ENCODE measurements around the gene TPD52L1.
A peak's percentile ranks its signal among the peaks of the same experiment; 100 is the strongest.

Gene TPD52L1

GRCh38 chr6:125138083-125138482 lies 15.5 kb upstream of the TPD52L1 start:
- Histone ChIP-seq H3K9me3 (ENCODE audit: control insufficient read depth in 1 of 2, low read length in 2 of 2) (no peaks in the 10 kb centered on the region), H3K4me3 (ENCODE audit: low read depth in 1 of 2, low read length in 2 of 2) (no peak overlapping the region), H3K27me3 (ENCODE audit: control insufficient read depth in 1 of 2, insufficient read depth in 2 of 2, low read length in 2 of 2) (no peaks in the 10 kb centered on the region), H3K27ac (ENCODE audit: low read depth, low read length) (no peak overlapping the region), H3K9ac (ENCODE audit: low read depth in 1 of 2, low read length in 2 of 2) (no peak overlapping the region), H3K36me3 (ENCODE audit: control insufficient read depth in 1 of 2, insufficient read depth in 2 of 2, low read length in 2 of 2) (no peaks in the 10 kb centered on the region), H3K4me1 (ENCODE audit: control insufficient read depth in 1 of 2, insufficient read depth in 2 of 2, low read length in 2 of 2) (no peaks in the 10 kb centered on the region)

GRCh38 chr6:125140808-125141207 lies 12.8 kb upstream of the TPD52L1 start:
- Histone ChIP-seq H3K9ac (ENCODE audit: low read depth in 1 of 2, low read length in 2 of 2) (no peak overlapping the region), H3K4me1 (ENCODE audit: control insufficient read depth in 1 of 2, insufficient read depth in 2 of 2, low read length in 2 of 2) (no peaks in the 10 kb centered on the region), H3K27ac (ENCODE audit: low read depth, low read length) (no peak overlapping the region), H3K27me3 (ENCODE audit: control insufficient read depth in 1 of 2, insufficient read depth in 2 of 2, low read length in 2 of 2) (no peaks in the 10 kb centered on the region), H3K9me3 (ENCODE audit: control insufficient read depth in 1 of 2, low read length in 2 of 2) (no peaks in the 10 kb centered on the region), H3K4me3 (ENCODE audit: low read depth in 1 of 2, low read length in 2 of 2) (no peak overlapping the region), H3K36me3 (ENCODE audit: control insufficient read depth in 1 of 2, insufficient read depth in 2 of 2, low read length in 2 of 2) (no peaks in the 10 kb centered on the region)

- Histone ChIP-seq H3K36me3 (ENCODE audit: control insufficient read depth in 1 of 2, insufficient read depth in 2 of 2, low read length in 2 of 2) (no peaks in the 10 kb centered on the region), H3K4me1 (ENCODE audit: control insufficient read depth in 1 of 2, insufficient read depth in 2 of 2, low read length in 2 of 2) (no peaks in the 10 kb centered on the region), H3K9me3 (ENCODE audit: control insufficient read depth in 1 of 2, low read length in 2 of 2) (no peaks in the 10 kb centered on the region), H3K27ac (ENCODE audit: low read depth, low read length) (no peak overlapping the region), H3K9ac (ENCODE audit: low read depth in 1 of 2, low read length in 2 of 2) (no peak overlapping the region), H3K4me3 (ENCODE audit: low read depth in 1 of 2, low read length in 2 of 2) (no peak overlapping the region), H3K27me3 (ENCODE audit: control insufficient read depth in 1 of 2, insufficient read depth in 2 of 2, low read length in 2 of 2) (peaks cover 4 to 7% of the 10 kb centered on the region in 2 donors)
These were observed 11.0 kb upstream of the TPD52L1 start for GRCh38 chr6:125142618-125143017.

- Histone ChIP-seq H3K4me3 (ENCODE audit: low read depth in 1 of 2, low read length in 2 of 2) (no peak overlapping the region), H3K9me3 (ENCODE audit: control insufficient read depth in 1 of 2, low read length in 2 of 2) (no peaks in the 10 kb centered on the region), H3K36me3 (ENCODE audit: control insufficient read depth in 1 of 2, insufficient read depth in 2 of 2, low read length in 2 of 2) (no peaks in the 10 kb centered on the region), H3K9ac (ENCODE audit: low read depth in 1 of 2, low read length in 2 of 2) (no peak overlapping the region), H3K4me1 (ENCODE audit: control insufficient read depth in 1 of 2, insufficient read depth in 2 of 2, low read length in 2 of 2) (no peaks in the 10 kb centered on the region), H3K27me3 (ENCODE audit: control insufficient read depth in 1 of 2, insufficient read depth in 2 of 2, low read length in 2 of 2) (peaks cover 7 to 10% of the 10 kb centered on the region in 2 donors), H3K27ac (ENCODE audit: low read depth, low read length) (no peak overlapping the region)
These were observed 8.8 kb upstream of the TPD52L1 start for GRCh38 chr6:125144822-125145221.

GRCh38 chr6:125149256-125150144 lies 4.1 kb upstream of the TPD52L1 start:
- Histone ChIP-seq H3K27ac (ENCODE audit: low read depth, low read length) (no peak overlapping the region), H3K4me3 (ENCODE audit: low read depth in 1 of 2, low read length in 2 of 2) (no peak overlapping the region), H3K36me3 (ENCODE audit: control insufficient read depth in 1 of 2, insufficient read depth in 2 of 2, low read length in 2 of 2) (no peaks in the 10 kb centered on the region), H3K9ac (ENCODE audit: low read depth in 1 of 2, low read length in 2 of 2) (no peak overlapping the region), H3K27me3 (ENCODE audit: control insufficient read depth in 1 of 2, insufficient read depth in 2 of 2, low read length in 2 of 2) (peaks cover 7 to 10% of the 10 kb centered on the region in 2 donors), H3K9me3 (ENCODE audit: control insufficient read depth in 1 of 2, low read length in 2 of 2) (no peaks in the 10 kb centered on the region), H3K4me1 (ENCODE audit: control insufficient read depth in 1 of 2, insufficient read depth in 2 of 2, low read length in 2 of 2) (peaks cover 0 to 3% of the 10 kb centered on the region in 2 donors)

- Histone ChIP-seq H3K9me3 (ENCODE audit: control insufficient read depth in 1 of 2, low read length in 2 of 2) (no peaks in the 10 kb centered on the region), H3K27me3 (ENCODE audit: control insufficient read depth in 1 of 2, insufficient read depth in 2 of 2, low read length in 2 of 2) (peaks cover 7 to 10% of the 10 kb centered on the region in 2 donors), H3K27ac (ENCODE audit: low read depth, low read length) (no peak overlapping the region), H3K4me3 (ENCODE audit: low read depth in 1 of 2, low read length in 2 of 2) (no peak overlapping the region), H3K4me1 (ENCODE audit: control insufficient read depth in 1 of 2, insufficient read depth in 2 of 2, low read length in 2 of 2) (peaks cover 0 to 3% of the 10 kb centered on the region in 2 donors), H3K9ac (ENCODE audit: low read depth in 1 of 2, low read length in 2 of 2) (no peak overlapping the region), H3K36me3 (ENCODE audit: control insufficient read depth in 1 of 2, insufficient read depth in 2 of 2, low read length in 2 of 2) (no peaks in the 10 kb centered on the region)
These were observed 1.9 kb upstream of the TPD52L1 start for GRCh38 chr6:125151700-125152099.

- H3K27me3 ChIP-seq (ENCODE audit: control insufficient read depth in 1 of 2, insufficient read depth in 2 of 2, low read length in 2 of 2) = no peaks in the 10 kb centered on the region
- H3K27ac ChIP-seq (ENCODE audit: low read depth, low read length) = peak overlapping the region; percentile 24
- H3K4me3 ChIP-seq (ENCODE audit: low read depth in 1 of 2, low read length in 2 of 2) = peak overlapping the region; percentile 80 to 87
- peaks cover 0 to 3% of the 10 kb centered on the region in 2 donors for H3K4me1 ChIP-seq (ENCODE audit: control insufficient read depth in 1 of 2, insufficient read depth in 2 of 2, low read length in 2 of 2)
- peak overlapping the region; percentile 69 to 77 for H3K9ac ChIP-seq (ENCODE audit: low read depth in 1 of 2, low read length in 2 of 2)
- H3K9me3 ChIP-seq (ENCODE audit: control insufficient read depth in 1 of 2, low read length in 2 of 2) = no peaks in the 10 kb centered on the region
- no peaks in the 10 kb centered on the region for H3K36me3 ChIP-seq (ENCODE audit: control insufficient read depth in 1 of 2, insufficient read depth in 2 of 2, low read length in 2 of 2)
These were observed 666 bp downstream of the TPD52L1 start for GRCh38 chr6:125154118-125154760.

- peaks cover 0 to 3% of the 10 kb centered on the region in 2 donors for H3K4me1 ChIP-seq (ENCODE audit: control insufficient read depth in 1 of 2, insufficient read depth in 2 of 2, low read length in 2 of 2)
- no peak overlapping the region for H3K27ac ChIP-seq (ENCODE audit: low read depth, low read length)
- H3K4me3 ChIP-seq (ENCODE audit: low read depth in 1 of 2, low read length in 2 of 2) = peak overlapping the region; percentile 80 to 87
- no peaks in the 10 kb centered on the region for H3K27me3 ChIP-seq (ENCODE audit: control insufficient read depth in 1 of 2, insufficient read depth in 2 of 2, low read length in 2 of 2)
- H3K9me3 ChIP-seq (ENCODE audit: control insufficient read depth in 1 of 2, low read length in 2 of 2) = no peaks in the 10 kb centered on the region
- peak overlapping the region; percentile 69 to 77 for H3K9ac ChIP-seq (ENCODE audit: low read depth in 1 of 2, low read length in 2 of 2)
- H3K36me3 ChIP-seq (ENCODE audit: control insufficient read depth in 1 of 2, insufficient read depth in 2 of 2, low read length in 2 of 2) = no peaks in the 10 kb centered on the region
These were observed 1.2 kb downstream of the TPD52L1 start for GRCh38 chr6:125154761-125155135.

- H3K4me1 ChIP-seq (ENCODE audit: control insufficient read depth in 1 of 2, insufficient read depth in 2 of 2, low read length in 2 of 2) = peaks cover 0 to 3% of the 10 kb centered on the region in 2 donors
- H3K4me3 ChIP-seq (ENCODE audit: low read depth in 1 of 2, low read length in 2 of 2) = no peak overlapping the region
- no peaks in the 10 kb centered on the region for H3K36me3 ChIP-seq (ENCODE audit: control insufficient read depth in 1 of 2, insufficient read depth in 2 of 2, low read length in 2 of 2)
- no peaks in the 10 kb centered on the region for H3K9me3 ChIP-seq (ENCODE audit: control insufficient read depth in 1 of 2, low read length in 2 of 2)
- H3K9ac ChIP-seq (ENCODE audit: low read depth in 1 of 2, low read length in 2 of 2) = no peak overlapping the region
- H3K27ac ChIP-seq (ENCODE audit: low read depth, low read length) = no peak overlapping the region
- no peaks in the 10 kb centered on the region for H3K27me3 ChIP-seq (ENCODE audit: control insufficient read depth in 1 of 2, insufficient read depth in 2 of 2, low read length in 2 of 2)
These were observed 1.8 kb downstream of the TPD52L1 start for GRCh38 chr6:125155344-125155743.

GRCh38 chr6:125156496-125156895 lies 2.9 kb downstream of the TPD52L1 start:
- H3K27me3 ChIP-seq (ENCODE audit: control insufficient read depth in 1 of 2, insufficient read depth in 2 of 2, low read length in 2 of 2) = no peaks in the 10 kb centered on the region

More at GRCh38 chr6:125156496-125156895, 2.9 kb downstream of the TPD52L1 start:
- H3K9me3 ChIP-seq (ENCODE audit: control insufficient read depth in 1 of 2, low read length in 2 of 2) = no peaks in the 10 kb centered on the region
- H3K4me3 ChIP-seq (ENCODE audit: low read depth in 1 of 2, low read length in 2 of 2) = no peak overlapping the region
- no peak overlapping the region for H3K27ac ChIP-seq (ENCODE audit: low read depth, low read length)
- no peak overlapping the region for H3K9ac ChIP-seq (ENCODE audit: low read depth in 1 of 2, low read length in 2 of 2)
- no peaks in the 10 kb centered on the region for H3K36me3 ChIP-seq (ENCODE audit: control insufficient read depth in 1 of 2, insufficient read depth in 2 of 2, low read length in 2 of 2)
- peaks cover 0 to 3% of the 10 kb centered on the region in 2 donors for H3K4me1 ChIP-seq (ENCODE audit: control insufficient read depth in 1 of 2, insufficient read depth in 2 of 2, low read length in 2 of 2)

All from duodenal mucosa (tissue), 2 donors.